NCI-H460 (cell line): ENCODE data around the gene TCF4. TPM values are rescaled to one million over a fixed set of nuclear protein-coding genes. Genes with fewer than 3 reads are reported as not detected.

Source experiments
- DNase-seq: peaks from one replicate; pipeline ENCODE4 v3.0.0-alpha.2; 2016; ENCODE audit warnings: low read depth; ENCODE audit errors: extremely low read depth
- polyA plus RNA-seq: library from polyadenylated mRNA; depleted of rRNA; stranded (reverse); fragments of >200 nt; gene quantifications from 2 replicates; pipeline ENCODE4 v1.2.3, GENCODE V29; 2014; cell fraction: nucleus; rRNA removed
- total RNA-seq: library from RNA; depleted of rRNA; stranded (reverse); fragments of >200 nt; shearing (Covaris generic); gene quantifications from 2 replicates; pipeline ENCODE4 v1.2.3, GENCODE V29; 2014; rRNA removed

The TCF4 gene
- 4.9 and 7.3 TPM in 2 replicates for total RNA-seq
- polyA plus RNA-seq = 3.7 and 6.6 TPM in 2 replicates

DNA sequence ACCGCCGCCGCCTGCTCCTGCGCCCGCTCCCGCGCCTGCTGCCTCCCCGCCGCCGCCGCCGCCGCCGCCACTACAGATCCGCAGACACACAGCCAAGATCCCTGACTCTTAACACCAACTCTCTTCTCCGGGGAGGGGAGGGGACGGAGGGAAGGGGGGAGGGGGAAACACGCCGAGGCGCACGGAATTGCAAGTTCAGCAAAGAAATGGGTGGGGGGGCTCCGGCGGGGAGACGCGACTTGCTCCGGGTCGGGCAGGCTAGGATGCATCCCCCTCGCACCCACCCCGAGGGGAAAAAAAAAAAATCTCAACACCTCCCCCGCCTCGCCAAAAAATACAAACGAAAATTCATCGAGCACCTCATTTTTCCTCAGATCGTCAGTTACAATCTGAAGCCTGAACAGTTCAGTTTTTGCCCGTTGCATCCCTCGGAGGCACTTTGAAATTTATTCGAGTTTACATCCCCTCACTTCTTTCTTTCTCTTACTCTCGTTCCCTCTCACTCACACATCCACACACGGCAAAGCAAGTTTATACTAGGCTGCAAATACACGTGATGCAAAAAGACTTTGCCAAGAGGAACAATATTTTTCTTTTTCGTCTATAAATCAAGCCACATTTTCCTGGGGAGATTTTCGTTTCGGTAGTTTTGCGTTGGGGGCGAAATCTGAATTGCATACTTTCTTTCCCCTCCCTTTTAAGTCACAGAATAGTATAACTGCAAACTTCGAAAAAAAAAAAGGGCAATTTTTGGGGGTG is at the start of gene TCF4:
Gene TCF4 (minus strand): TSS at position 82 of the 759 bp plus-strand sequence. CDS start 1,076 bp downstream, outside the sequence.
- DNase-seq = peak; percentile 19

DNA sequence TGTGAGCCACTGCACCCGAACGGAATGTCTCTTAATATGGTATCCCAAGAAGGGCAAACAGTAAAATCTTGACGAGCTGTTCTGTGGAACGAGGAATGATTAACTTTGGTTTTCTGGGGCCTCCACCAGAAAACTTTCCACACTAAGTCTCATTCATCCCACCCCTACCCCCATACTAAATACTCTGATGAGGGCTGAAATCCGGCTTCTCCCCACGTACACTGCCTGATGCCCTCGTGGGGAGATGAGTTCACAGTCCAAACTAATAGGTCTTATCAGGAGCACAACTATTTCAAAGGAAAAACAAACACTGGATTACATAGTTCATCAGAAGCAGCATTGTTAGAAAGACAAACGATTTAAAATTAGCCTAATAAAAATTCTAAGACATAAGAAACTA is 49.2 kb upstream of the TCF4 start:
- DNase-seq = no peak

DNA sequence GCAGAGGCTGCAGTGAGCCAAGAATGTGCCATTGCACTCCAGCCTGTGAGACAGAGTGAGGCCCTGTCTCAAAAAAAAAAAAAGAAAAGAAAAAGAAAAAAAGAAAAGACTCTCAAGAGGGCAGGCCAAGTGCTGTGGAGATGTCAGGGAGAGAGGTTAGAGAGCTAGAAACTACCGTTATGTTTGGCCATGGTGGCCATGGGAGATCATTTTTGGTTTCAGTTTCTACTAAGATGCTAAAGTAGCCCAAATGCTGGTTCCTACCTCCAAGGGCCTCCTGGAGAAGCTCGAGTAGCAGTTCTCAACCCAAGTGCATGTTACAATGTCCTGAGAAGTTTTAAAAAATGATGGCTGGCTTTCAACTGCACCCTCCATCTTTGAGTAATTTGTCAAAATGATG is 47.4 kb upstream of the TCF4 start:
- DNase-seq = no peak

DNA sequence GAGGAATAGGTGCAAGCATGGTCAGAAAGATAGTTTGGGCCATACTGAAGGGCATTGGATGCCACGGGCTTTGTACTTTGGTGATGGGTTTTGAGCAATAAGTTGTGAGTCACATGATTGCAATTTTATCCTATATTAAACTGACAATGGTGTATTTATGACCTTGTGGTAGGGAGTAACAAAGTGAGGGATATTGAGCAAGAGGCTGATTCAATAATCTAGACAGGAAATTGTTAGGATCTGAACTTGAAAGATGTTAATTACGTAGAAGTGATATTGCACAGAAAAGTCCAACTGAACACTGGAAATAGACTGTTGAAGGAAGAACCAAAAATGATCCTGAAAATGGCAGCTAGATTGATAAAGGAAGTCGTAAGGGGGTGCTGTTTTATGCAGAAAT is 46.6 kb upstream of the TCF4 start:
- no peak for DNase-seq

DNA sequence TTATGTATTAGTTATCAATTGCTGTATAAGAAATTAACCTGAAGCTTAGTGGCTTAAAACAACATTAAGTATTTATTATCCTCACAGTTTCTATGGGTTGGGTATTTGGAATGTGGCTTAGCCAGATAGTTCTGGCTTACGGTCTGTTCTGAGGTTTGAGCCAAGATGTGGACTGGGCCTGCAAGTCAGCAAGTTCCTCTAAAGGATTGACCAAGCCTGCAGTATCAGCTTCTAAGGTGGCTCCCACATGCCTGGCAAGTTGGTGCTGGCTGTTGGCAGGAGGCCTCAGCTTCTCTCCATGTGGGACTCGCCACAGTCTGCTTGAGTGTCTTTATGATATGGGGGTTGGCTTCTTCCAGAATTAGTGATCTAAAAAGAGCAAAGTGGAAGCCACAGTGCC is 45.0 kb upstream of the TCF4 start:
- no peak for DNase-seq

DNA sequence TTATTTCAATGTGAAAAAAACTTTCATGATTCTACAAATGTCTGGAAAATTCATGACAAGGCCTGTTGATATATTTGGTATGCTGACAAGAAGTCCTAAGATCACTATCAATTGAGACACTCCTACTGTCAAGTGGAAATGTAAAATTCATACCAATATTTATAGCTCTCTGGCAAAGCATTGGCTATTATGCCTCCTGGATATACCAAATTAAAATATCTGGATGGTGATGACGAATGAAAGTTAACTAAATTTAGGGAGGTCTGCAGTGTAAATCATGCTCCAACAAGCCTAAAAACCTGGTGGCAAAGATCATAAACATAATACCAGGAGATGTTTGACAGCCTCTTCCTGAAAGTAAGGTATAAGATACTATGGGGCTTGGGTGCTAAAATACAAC is 41.1 kb upstream of the TCF4 start:
- no peak for DNase-seq

DNA sequence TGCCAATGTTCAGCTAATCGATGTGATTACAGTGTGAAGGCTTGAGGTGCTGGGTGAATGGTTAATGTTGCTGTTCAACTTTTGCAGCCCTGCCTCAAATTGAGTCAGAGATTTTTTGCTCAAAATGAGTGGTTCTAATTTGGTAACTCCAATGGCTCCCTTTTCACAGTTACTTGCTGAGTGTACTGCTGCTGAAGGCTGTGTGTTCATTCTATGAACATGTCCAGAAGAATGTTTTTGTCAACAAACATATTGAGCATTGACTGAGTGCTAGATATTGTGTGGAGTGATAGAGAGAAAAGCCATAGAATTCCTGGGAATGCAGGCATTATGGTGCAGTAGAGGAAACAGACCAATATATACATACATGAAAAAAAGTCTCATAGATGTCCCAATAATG is 39.0 kb upstream of the TCF4 start:
- DNase-seq = no peak

DNA sequence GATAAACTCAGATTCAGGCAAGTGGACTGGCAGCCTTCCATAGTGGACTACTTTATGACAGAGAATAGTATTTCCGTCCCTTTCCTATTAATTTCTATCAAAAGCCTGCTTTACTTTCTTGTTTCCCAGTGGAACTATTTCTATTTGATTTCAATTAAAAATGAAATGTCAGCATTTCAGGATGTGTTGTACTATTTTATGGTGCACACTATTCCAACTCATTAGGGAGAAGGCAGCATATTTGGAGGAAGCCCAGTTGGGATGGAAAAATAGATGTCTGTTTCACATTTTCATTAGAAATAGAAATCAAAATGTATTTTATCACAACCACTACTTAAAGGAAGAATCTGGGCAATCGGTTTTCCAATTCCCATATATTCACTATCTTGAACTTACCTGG is 37.9 kb upstream of the TCF4 start:
- DNase-seq = no peak

DNA sequence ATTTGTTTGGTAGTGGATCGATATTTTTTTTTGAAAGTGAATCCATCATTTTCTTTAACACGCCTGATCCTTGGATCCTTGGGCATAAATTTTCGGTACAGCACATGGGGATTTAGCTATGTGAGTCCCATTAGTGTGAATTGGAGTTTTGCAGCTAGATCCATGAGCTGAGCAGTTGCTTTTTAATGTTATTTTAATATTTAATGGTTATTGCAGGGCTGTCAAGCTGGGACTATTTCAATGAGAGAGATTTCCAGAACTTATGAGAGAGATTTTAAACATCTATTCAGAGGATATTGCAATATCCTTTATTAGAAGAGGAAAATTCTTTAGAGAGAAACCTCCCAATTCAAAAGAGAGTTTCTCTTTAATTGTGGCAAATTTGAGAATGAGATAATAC is 35.6 kb upstream of the TCF4 start:
- DNase-seq = no peak

DNA sequence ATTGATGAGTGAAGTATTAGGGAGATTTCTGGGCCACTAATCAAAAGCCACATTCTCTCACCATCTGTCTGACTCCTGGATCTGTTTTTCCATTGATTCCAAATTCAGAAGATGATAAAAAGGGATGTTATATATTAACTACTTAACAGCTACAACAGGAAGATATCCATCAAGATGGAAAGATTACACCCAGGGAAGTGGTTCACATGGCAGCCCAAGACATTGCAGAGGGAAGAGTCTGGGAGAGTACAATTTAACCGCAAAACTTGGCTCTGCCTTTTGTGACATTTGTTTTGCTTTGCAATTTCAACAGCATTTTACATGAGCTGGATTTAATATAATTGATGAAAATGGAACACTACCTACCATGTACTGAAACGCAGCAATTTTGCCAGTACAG is 22.5 kb upstream of the TCF4 start:
- DNase-seq = no peak

DNA sequence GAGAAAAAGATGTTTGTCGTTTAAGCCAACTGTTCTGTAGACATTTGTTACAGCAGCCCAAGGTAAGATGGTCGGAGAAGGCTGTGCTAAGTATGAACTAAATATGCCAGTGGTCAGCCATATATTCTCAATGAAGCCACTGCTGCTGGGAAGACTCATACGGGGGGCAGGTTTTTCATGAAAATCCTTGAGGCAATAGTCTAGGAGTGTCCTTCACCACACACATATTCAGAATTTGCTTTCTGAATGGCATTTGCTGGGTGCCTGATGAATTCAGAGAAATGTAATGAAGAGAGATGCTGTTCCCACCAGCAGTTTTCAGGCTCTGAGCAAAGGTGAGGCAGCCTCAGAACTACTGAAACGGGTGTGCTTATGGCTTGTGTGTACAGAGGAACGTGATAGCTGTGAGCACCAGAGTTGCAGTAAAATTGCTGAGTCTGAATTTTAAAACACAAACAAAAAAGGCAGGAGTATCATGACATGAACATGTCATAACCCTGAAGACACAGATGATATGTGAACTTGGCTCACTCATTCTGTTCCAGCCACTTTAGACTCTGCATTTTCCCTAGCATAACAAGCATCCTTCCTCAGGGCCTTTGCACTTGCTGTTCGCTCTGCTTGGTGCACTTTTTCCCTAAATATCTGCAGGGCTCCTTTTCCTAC is 21.3 kb upstream of the TCF4 start:
- DNase-seq = no peak

DNA sequence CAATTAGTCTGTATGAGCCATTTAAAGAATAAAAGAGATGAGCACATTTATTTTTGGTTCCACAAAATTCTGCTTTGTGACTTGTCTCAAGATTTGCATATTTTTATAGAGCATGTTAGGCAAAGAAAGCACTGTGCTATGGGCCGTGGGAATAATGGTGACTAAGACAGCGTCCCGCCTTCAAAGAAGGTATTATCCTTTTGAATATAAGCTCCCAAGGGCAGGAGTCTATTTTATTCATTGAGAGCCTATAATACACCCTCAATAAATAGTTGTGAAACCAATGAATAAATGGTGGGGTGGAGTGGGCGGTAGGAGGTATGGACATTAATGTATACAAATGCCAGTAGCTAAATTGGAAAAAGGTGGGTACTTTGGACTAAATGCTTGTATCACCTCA is 20.5 kb upstream of the TCF4 start:
- DNase-seq = no peak

DNA sequence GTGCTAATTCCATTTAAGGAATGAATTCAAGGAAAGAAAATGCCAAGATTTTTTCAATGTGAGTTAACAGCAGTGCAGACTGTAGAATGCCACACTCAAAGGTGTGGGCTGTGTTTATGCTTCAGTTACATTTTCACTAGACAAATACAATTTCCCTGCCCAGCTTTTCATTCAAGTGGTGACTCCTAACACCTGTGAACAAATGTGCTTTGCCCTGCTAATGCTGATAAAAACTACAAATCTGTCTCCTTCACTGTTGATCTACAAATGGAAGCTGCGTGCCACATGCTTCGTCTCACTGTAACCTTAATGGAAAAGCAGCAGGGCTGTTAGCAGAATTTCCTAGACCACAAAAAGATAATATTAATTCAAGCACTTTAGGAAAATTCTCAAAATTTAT is 19.8 kb upstream of the TCF4 start:
- no peak for DNase-seq

DNA sequence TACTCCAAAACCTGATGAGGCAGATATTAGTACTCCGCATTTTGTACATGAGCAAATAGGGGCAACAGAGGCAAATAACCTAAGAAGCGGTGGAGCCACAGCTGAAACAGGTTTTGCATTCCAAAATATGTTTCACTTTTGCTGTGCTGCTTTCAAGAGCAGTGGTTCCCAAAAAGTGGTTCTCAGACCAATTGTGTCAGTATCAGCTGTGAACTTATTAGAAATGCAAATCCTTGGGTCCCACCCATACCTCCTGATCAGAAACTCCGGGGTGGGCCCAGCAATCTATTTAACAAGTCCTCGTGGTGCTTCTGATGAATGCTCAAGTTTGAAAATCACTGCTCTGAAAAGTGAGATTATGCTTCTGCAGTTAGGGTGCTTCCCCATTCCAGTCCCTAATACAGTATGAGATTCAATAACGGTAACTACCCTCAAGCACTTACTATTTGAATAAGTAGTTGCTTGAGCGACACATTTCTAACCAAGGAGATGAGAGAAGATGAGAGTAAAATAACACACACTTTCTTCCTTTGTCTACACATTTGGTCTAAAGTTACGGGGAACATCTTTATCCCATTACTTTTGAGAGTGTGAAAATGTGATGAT is 17.8 kb upstream of the TCF4 start:
- no peak for DNase-seq

DNA sequence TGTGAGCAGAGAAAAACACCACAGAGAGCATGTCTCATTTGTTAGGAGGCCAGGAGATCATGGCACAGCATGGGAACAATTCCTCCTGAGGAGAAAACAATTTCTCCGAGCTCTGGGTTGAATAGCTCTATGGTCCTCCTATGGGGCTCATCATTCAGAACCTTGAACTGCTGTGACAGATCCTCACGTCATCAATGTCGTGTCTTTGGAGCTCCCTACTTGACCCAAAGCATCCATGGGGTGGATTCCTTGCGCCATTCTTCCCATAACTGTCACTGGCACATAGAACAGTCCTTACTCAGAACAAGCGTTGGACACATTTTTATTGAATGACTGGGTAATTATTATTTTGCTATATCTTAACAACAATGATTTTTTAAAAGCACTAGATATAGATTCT is 15.8 kb upstream of the TCF4 start:
- no peak for DNase-seq

DNA sequence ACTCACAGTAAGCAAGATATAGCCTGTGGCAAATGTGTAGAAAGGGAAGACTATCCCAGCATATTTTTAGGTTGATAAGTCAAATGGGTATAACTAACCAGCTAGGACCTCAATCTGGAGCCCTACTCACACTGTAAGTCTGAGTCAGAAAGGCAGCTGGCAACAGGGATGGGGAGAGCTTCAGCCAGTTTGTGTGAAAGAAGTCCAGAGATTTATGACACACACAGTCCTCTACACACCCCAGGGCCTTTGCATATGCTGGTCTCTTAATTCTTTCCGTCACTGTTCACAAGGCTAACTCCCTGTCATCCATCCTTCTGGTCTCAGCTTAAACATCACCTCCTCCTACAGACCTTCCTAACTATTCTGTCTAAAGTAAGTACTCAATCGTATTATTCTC is 5.9 kb upstream of the TCF4 start:
- DNase-seq = no peak

DNA sequence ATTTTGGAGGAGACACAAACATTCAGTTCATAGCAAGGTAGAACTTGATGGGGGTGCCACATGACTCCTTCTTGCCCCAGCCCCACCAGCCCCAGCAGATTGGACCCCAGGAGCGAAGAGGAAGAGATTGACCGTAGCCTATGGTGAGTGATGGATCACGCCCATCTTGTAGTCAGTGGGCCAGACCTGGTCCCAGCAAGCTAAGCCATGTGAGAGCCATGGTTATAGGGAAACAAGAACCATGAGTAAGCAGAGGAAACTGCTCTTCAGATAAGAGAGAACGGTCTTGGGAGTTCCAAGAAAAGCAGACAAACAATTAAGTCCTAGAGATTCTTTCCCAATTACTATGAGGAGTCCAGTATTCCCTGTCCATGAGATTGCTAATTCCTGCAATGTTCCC is 4.6 kb upstream of the TCF4 start:
- DNase-seq = no peak

DNA sequence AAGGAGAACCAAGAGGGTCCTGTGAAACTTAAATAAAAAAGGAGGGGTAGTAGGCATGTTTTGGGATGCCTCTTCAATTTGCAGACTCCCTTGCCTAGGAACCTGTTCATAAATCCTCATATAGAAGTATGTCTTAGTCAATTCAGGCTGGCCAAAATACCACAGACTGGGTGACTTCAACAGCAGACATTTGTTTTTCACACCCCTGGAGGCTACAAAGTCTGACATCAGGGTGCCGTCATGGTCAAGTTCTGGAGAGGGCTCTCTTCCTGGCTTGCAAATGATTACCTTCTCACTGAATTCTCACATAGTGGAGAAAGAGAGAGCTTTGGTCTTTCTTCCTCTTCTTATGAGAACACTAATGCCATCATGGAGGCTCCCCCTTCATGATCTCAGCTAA is 4.1 kb upstream of the TCF4 start:
- DNase-seq = no peak

DNA sequence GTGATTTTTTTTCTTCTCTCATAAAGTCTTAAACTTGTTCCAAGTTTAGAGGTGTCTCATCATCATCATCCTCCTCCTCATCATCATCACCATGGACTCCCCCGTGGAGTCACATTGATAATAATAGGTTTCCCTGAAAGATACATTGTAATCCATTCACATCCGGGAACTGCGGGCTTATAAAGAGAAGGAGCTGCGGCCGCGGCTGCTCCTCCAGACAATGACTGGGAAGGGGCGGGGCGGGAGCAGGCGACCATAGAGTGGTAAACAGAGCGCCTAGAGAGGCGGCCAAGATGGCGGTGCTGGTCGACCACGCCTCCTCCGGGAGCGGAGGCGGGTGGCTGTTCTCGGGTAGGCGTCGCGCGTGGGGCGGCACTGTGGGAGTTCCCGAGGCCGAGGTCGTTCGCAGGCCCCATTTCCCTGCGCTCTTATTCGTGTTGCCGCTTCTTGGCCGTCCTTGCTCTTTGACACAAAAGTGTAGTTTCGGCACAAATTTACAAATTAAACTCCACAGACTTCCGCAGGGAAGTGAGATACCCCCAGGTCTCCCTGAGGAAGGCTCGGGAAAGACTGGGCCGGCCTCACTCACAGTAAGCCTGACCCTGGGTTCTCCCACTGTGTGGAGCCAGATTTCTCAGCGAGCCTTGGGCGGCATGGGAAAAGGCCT is 1.8 kb upstream of the TCF4 start:
- DNase-seq = peak; percentile 74

DNA sequence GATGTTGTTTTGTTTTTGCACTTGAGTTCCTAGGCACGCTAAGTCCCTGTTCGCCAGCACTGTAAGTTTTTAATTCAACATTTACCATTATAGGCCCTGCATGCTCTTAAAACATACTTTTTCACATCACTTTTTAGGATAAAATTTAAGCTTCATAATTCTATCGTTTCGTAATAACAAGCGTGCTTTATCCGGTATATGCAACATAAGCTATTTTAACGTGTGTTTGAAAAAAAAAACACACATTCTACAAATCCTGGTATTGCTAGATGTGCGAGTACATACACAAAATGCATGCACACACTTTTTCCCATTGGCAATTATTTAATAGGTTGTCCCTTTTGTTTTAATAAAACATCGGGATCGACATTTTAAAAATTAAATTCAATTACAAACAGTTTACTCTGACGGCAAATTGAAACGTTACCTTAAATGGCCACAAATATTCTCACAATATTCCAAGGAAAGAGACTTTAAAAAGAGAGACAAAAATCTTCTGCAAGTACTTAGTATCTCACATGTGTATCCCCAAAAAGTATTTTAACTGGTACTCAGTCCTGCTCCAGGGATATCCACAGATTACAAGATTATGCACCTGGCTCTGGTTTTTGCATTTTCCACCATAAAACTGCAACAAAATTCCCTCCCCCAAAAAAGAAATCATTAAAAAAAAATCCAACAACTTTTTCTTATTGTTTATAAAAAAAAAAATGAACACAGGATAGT is 1.0 kb upstream of the TCF4 start:
- DNase-seq = no peak
